Esophagus squamous epithelium (tissue), 5 donors: Measurements from ENCODE around the gene FAM156A. TPM values are rescaled to one million over a fixed set of nuclear protein-coding genes. Genes with fewer than 3 reads are reported as not detected.
"Not testable (repeated sequence)": the region's sequence is repeated elsewhere in the genome, so short reads cannot be mapped to it uniquely, and the experiment has no call there.

Experiments
- DNase-seq: peaks from one replicate; lab custom pipeline; 2025; lab: John Stamatoyannopoulos, UW
- H3K27ac ChIP-seq, 4 donors: fragments of 200-600 bp; sonication (generic); one replicate each; pipeline ENCODE4 v1.5.1; 2016 to 2019; ENCODE audit warnings: mild to moderate bottlenecking in 1 of 4
- H3K27me3 ChIP-seq, 4 donors: fragments of 200-600 bp; sonication (generic); 1 replicate in 3 of 4; 2 replicates in 1 of 4; pipeline versions ENCODE4 v1.5.1 to v1.6.0; 2017 to 2021; ENCODE audit warnings: antibody characterized with exemption in 1 of 4
- H3K36me3 ChIP-seq, 3 donors: fragments of 200-600 bp; sonication (generic); one replicate each; pipeline ENCODE4 v1.5.1; 2016 to 2019
- H3K4me1 ChIP-seq, 3 donors: fragments of 200-600 bp; sonication (generic); one replicate each; pipeline ENCODE4 v1.5.1; 2017 to 2019
- H3K4me3 ChIP-seq, 4 donors: fragments of 200-600 bp; sonication (generic); 1 replicate in 3 of 4; 2 replicates in 1 of 4; pipeline ENCODE4 v1.5.1; 2016 to 2019; ENCODE audit warnings: mild to moderate bottlenecking in 2 of 4, moderate library complexity in 1 of 4
- H3K9me3 ChIP-seq, 3 donors: fragments of 200-600 bp; sonication (generic); one replicate each; pipeline ENCODE4 v1.5.1; 2016 to 2019
- POLR2A ChIP-seq, 4 donors: fragments of 450-650 bp; IDR thresholded peaks; one replicate each; pipeline ENCODE4 v1.6.1; 2017; ENCODE audit warnings: antibody characterized with exemption in 4 of 4, mild to moderate bottlenecking in 4 of 4, moderate library complexity in 3 of 4
- WGBS, 2 donors: methylation state at CpG; one replicate each; pipeline ENCODE4 v1.1.5; 2018; 5-methylcytosine and 5-hydroxymethylcytosine counted together
- intact Hi-C: fragments of 100-400 bp; cut with DNase I; formaldehyde crosslinking; loops from one replicate; pipeline ENCODE4 v1.15.0; 2022
- total RNA-seq, 4 donors: library from RNA; depleted of rRNA; stranded (reverse); fragments of >200 nt; gene quantifications; one replicate each; pipeline ENCODE4 v1.1.0, GENCODE V29; 2016
- TF ChIP-seq, protein P1 (sequence below), 6 experiments: fragments of 450-650 bp in 4 of 6; fragments of 200-600 bp in 2 of 6; sonication (generic) in 2 of 6; IDR thresholded peaks; one replicate each; pipeline ENCODE4 v1.5.1; 2016 to 2019; ENCODE audit warnings: antibody characterized with exemption in 6 of 6, mild to moderate bottlenecking in 4 of 6, moderate library complexity in 4 of 6
- donor health status: DM: yes; HTN: yes; CAD: no.

The FAM156A gene, protein sequence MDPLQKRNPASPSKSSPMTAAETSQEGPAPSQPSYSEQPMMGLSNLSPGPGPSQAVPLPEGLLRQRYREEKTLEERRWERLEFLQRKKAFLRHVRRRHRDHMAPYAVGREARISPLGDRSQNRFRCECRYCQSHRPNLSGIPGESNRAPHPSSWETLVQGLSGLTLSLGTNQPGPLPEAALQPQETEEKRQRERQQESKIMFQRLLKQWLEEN
- 10 to 100 TPM in 2 of 4 donors, 1 to 10 TPM in 2; 2.9 to 13.3 (median 9.7) TPM for total RNA-seq

DNA sequence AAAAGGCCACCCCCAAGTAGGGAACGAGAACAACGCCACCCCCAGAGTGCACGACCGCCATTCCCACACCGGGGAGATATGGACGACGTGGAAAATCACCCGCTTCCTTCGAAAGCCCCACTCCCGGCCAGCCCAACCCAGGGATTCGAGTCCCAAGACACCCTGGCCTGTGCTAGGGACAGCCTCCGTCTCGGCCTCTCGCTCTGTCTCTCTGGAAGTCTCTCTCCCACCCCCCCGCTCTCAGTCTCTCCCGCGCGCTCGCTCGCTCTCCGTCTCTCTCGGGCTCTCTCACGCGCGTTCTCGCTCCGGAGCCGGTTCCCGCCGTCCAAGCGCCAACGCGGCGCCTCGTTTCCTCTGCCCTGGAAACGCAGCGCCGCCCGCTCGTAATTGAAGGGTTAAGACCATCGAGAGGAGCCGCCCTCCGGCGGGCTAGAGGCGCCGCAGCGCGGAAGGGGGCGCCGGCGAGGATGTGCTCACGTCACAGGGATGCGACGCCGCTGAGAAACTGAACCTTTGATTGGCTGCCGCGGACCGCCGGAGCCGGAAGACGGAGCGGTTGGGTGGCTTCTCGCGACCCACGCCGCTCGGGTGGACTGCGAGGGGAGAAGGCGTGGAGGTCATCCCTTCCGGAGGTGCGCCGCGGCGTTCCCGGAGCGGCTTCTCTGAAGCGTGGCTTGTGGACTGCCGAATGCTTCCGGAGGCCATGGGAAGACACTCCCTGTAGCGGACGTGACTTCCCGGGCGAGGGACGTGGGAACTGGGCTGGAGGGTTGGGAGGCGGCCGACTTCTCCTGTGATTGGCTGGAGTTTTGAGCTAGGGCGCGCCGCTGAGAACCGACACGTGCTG is at the start of gene FAM156A:
Gene FAM156A, minus strand, starts transcription at position 406 of the 847 bp plus-strand sequence. CDS start 9,930 bp downstream, outside the sequence.
- H3K4me3 ChIP-seq, H3K9me3 ChIP-seq, H3K4me1 ChIP-seq, H3K27me3 ChIP-seq, DNase-seq, H3K27ac ChIP-seq, intact Hi-C loops, H3K36me3 ChIP-seq: not testable (repeated sequence)
- WGBS, 2 donors, result no CpG with 5 or more reads among the region's 91 CpGs

DNA sequence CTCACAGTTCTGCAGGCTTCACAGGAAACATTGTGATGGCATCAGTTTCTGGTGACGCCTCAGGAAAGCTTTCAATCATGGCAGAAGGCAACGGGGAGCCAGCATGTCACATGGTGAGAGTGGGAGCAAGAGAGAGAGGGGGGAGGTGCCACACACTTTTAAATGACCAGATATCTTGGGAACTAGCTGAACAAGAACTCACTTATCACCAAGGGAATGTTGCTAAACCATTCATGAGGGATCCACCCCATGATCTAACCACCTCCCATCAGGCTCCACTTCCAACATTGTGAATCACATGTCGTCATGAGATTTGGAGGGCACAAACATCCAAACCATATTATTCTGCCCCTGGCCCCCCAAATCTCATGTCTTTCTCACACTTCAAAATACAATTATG is 47.0 kb upstream of the FAM156A start:
- H3K27me3 ChIP-seq, result peaks cover 0 to 10% (median 0%) of the 10 kb centered on the region in 4 donors
- H3K27ac ChIP-seq, result no peak overlapping the region
- H3K4me1 ChIP-seq, result no peaks in the 10 kb centered on the region
- H3K36me3 ChIP-seq, result no peaks in the 10 kb centered on the region
- TF ChIP-seq, protein P1, sequence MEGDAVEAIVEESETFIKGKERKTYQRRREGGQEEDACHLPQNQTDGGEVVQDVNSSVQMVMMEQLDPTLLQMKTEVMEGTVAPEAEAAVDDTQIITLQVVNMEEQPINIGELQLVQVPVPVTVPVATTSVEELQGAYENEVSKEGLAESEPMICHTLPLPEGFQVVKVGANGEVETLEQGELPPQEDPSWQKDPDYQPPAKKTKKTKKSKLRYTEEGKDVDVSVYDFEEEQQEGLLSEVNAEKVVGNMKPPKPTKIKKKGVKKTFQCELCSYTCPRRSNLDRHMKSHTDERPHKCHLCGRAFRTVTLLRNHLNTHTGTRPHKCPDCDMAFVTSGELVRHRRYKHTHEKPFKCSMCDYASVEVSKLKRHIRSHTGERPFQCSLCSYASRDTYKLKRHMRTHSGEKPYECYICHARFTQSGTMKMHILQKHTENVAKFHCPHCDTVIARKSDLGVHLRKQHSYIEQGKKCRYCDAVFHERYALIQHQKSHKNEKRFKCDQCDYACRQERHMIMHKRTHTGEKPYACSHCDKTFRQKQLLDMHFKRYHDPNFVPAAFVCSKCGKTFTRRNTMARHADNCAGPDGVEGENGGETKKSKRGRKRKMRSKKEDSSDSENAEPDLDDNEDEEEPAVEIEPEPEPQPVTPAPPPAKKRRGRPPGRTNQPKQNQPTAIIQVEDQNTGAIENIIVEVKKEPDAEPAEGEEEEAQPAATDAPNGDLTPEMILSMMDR (IDR thresholded peaks at IDR 0.05), result no peak
- TF ChIP-seq POLR2A (IDR thresholded peaks at IDR 0.05), result no peak
- DNase-seq, result no peak
- intact Hi-C loops, result no loop called here
- H3K9me3 ChIP-seq, result peaks cover 0 to 5% (median 0%) of the 10 kb centered on the region in 3 donors
- WGBS, 2 donors, result 32 to 38% methylated on average over 2 to 3 of the region's 3 CpGs
- H3K4me3 ChIP-seq, result no peak overlapping the region

DNA sequence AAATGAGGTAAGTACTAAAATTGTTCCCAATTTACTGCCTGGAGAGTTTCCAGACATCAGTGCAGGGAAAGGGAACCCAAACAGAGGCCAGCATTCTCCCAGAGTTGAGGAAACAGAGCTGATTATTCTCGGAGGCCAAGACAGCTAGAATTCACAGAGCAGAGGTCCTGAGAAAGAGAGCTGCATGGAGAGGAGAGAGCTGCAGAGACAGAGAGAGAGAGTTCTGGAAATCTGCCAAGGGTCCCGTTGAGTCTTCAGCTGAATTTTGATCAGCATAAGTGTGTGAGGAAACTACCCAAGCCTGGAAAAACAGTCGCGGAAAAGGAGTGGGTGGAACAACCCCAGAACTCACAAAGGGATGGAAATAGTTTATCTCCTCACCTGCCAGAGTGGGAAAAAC is 46.5 kb upstream of the FAM156A start:
- no peak overlapping the region for H3K4me3 ChIP-seq
- H3K9me3 ChIP-seq, result peaks cover 0 to 5% (median 0%) of the 10 kb centered on the region in 3 donors
- no peaks in the 10 kb centered on the region for H3K36me3 ChIP-seq
- H3K27ac ChIP-seq, result no peak overlapping the region
- intact Hi-C loops, result no loop called here
- peaks cover 0 to 15% (median 0%) of the 10 kb centered on the region in 4 donors for H3K27me3 ChIP-seq
- no peaks in the 10 kb centered on the region for H3K4me1 ChIP-seq
- TF ChIP-seq POLR2A (IDR thresholded peaks at IDR 0.05), result no peak
- TF ChIP-seq, protein P1 (IDR thresholded peaks at IDR 0.05), result no peak
- DNase-seq, result no peak
- 20 to 26% methylated on average over 4 of the region's 4 CpGs for WGBS, 2 donors

DNA sequence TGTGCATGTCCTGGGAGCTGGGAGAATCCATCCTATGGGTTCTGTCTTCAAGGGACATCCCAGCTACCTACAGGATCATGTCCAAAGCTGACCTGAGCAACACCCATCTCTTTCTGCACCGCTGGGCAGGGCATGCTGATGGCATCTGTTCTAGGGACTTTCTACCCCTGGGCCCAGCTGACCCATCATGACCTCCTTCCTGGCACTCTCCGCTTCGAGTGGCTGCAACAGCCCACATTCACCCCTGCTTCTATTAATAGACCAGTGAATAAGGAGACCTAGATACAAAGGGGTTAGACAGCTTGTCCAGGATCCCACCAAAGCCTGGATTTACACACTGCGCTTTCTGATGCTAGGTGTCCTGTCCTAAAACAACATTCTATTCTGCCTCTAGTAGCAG is 45.7 kb upstream of the FAM156A start:
- Histone ChIP-seq H3K27ac (no peak overlapping the region), H3K9me3 (peaks cover 0 to under 1% (median 0%) of the 10 kb centered on the region in 3 donors), H3K36me3 (no peaks in the 10 kb centered on the region), H3K4me3 (no peak overlapping the region), H3K27me3 (peaks cover 0 to 15% (median 0%) of the 10 kb centered on the region in 4 donors), H3K4me1 (no peaks in the 10 kb centered on the region)
- WGBS, 2 donors, result 62 to 83% methylated on average over 1 to 4 of the region's 4 CpGs
- intact Hi-C loops, result no loop called here
- no peak for TF ChIP-seq POLR2A (IDR thresholded peaks at IDR 0.05)
- TF ChIP-seq, protein P1 (IDR thresholded peaks at IDR 0.05), result no peak
- DNase-seq, result no peak

DNA sequence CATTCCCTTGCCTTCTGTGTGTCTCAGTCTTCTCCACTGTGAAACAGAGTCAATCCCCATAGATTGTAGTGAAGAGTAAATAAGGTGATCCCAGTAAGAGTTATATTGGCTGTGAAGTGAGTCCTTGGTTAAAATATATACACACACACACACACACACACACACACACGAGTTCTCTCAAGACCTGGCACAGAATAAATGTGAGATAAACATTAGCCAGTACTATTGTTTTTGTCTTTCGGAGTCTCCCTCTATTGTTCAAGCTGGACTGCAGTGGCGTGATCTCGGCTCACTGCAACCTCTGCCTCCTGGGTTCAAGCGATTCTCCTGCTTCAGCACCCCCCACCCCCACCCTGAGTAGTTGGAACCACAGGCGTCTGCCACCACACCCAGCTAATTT is 44.8 kb upstream of the FAM156A start:
- H3K27me3 ChIP-seq, result peaks cover 0 to 15% (median 0%) of the 10 kb centered on the region in 4 donors
- H3K27ac ChIP-seq, result no peak overlapping the region
- WGBS, 2 donors, result 60 to 61% methylated on average over 6 of the region's 6 CpGs
- no peaks in the 10 kb centered on the region for H3K4me1 ChIP-seq
- no peak overlapping the region for H3K4me3 ChIP-seq
- intact Hi-C loops, result no loop called here
- H3K36me3 ChIP-seq, result no peaks in the 10 kb centered on the region
- no peak for TF ChIP-seq POLR2A (IDR thresholded peaks at IDR 0.05)
- TF ChIP-seq, protein P1 (IDR thresholded peaks at IDR 0.05), result no peak
- DNase-seq, result no peak
- H3K9me3 ChIP-seq, result no peaks in the 10 kb centered on the region
